ENCODE measurements around the gene PDIA3. TPM values are rescaled to one million over a fixed set of nuclear protein-coding genes. Genes with fewer than 3 reads are reported as not detected.

PDIA3 gene
- total and polyA plus RNA-seq, 2 donors (not counting 3 experiments of a cell fraction or from before 2014, with no cell fraction given): 140 to 857 TPM

GRCh38 chr15:43795197-43795596, 49.0 kb downstream of the PDIA3 start:
- FAIRE-seq: no peak
- TF ChIP-seq POLR2AphosphoS5 (IDR thresholded peaks at IDR 0.05; ENCODE audit: insufficient read depth, low read depth, low read length): no peak
- no peak for TF ChIP-seq GATA2 (IDR thresholded peaks at IDR 0.05; ENCODE audit: insufficient read depth, insufficient read length, low read depth, low read length)
- no peak for TF ChIP-seq EZH2 (IDR thresholded peaks at IDR 0.05; ENCODE audit: borderline replicate concordance, low read depth, low read length, severe bottlenecking)
- TF ChIP-seq POLR2A (IDR thresholded peaks at IDR 0.05; ENCODE audit: low read depth, low read length): peak; percentile 41
- no peak for TF ChIP-seq JUN (IDR thresholded peaks at IDR 0.05; ENCODE audit: borderline replicate concordance, insufficient read depth, insufficient read length, low read depth)
- no peak for TF ChIP-seq FOS (IDR thresholded peaks at IDR 0.05; ENCODE audit: borderline replicate concordance, insufficient read depth, low read length)
- Histone ChIP-seq H3K4me3 (replicated peaks in 1 of 3; ENCODE audit: insufficient read depth in 1 of 3, low read depth in 1 of 3, low read length in 3 of 3) (no peak overlapping the region), H3K9me1 (replicated peaks; ENCODE audit: control insufficient read depth, extremely low read depth, insufficient read depth, low read length) (no peaks in the 10 kb centered on the region), H3K9me3 (replicated peaks; ENCODE audit: control insufficient read depth, insufficient read depth, low read length) (no peaks in the 10 kb centered on the region), H3K79me2 (ENCODE audit: control insufficient read depth, insufficient read depth, low read length) (peaks cover 31% of the 10 kb centered on the region), H3K9ac (replicated peaks; ENCODE audit: extremely low read depth, insufficient read depth, low read length) (no peak overlapping the region), H3K4me2 (ENCODE audit: insufficient read depth, low read length) (no peak overlapping the region), H3K27me3 (ENCODE audit: control insufficient read depth in 2 of 2, insufficient read depth in 2 of 2, low read length in 2 of 2) (no peaks in the 10 kb centered on the region), H3K4me1 (ENCODE audit: control insufficient read depth, extremely low read depth, insufficient read depth, low read length) (peaks cover 24% of the 10 kb centered on the region), H2AFZ (ENCODE audit: low read depth, low read length) (no peak overlapping the region), H3K36me3 (ENCODE audit: control insufficient read depth in 2 of 2, extremely low read depth in 1 of 2, insufficient read depth in 2 of 2, low read length in 2 of 2) (peaks cover 21 to 26% of the 10 kb centered on the region in 2 experiments), H3K27ac (ENCODE audit: insufficient read depth, low read depth, low read length) (no peak overlapping the region), H4K20me1 (replicated peaks; ENCODE audit: control insufficient read depth, extremely low read depth, insufficient read depth, low read length) (no peaks in the 10 kb centered on the region)
- no peak for DNase-seq (ENCODE audit: low read depth, low spot score)
- CTCF ChIA-PET: interaction anchor here (0.8 to 1.1 kb wide), 2 partner anchors 18 to 706 kb away, joined by 3 to 4 read pairs; partner anchors contain the start of gene ELL3
- dilution Hi-C loops (cut with MboI; ENCODE audit: extremely low pct_ligation_motif_present, low sequenced_read_pairs) (no loop called here), intact Hi-C loops (cut with micrococcal nuclease) (no loop called here)
- no TSS peak for BruUV-seq (replicated peaks)
- POLR2A ChIA-PET: no interaction called here

DNA sequence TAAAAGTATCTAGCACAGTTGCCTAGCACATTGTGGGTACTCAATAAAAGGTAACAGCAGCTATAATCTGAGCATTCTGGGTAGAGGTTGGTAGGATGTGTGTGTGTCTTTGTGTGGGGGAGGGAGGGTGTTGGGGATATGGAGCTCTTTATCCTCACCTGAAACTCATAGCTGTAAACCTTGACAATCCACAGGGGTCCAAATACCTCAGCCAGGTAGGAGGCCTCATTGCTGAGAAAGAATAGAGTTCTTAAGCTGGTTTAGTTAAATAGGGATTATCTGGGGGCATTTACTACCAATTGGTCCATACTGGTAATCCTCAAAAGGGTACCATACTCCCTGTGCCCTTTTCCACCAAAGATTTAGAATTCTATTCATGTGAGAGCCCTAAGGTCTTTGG, 49.8 kb downstream of the PDIA3 start:
- POLR2A ChIA-PET: interaction anchor here (0.6 kb wide), 1 partner anchor 37 kb away, joined by 4 read pairs; no protein-coding TSS in a partner anchor
- no TSS peak for BruUV-seq (replicated peaks)
- FAIRE-seq: no peak
- Histone ChIP-seq H3K27ac (ENCODE audit: insufficient read depth, low read depth, low read length) (no peak overlapping the region), H4K20me1 (replicated peaks; ENCODE audit: control insufficient read depth, extremely low read depth, insufficient read depth, low read length) (no peaks in the 10 kb centered on the region), H3K9ac (replicated peaks; ENCODE audit: extremely low read depth, insufficient read depth, low read length) (no peak overlapping the region), H3K27me3 (ENCODE audit: control insufficient read depth in 2 of 2, insufficient read depth in 2 of 2, low read length in 2 of 2) (no peaks in the 10 kb centered on the region), H3K4me1 (ENCODE audit: control insufficient read depth, extremely low read depth, insufficient read depth, low read length) (peaks cover 25% of the 10 kb centered on the region), H3K36me3 (ENCODE audit: control insufficient read depth in 2 of 2, extremely low read depth in 1 of 2, insufficient read depth in 2 of 2, low read length in 2 of 2) (peaks cover 21 to 26% of the 10 kb centered on the region in 2 experiments), H3K4me3 (replicated peaks in 1 of 3; ENCODE audit: insufficient read depth in 1 of 3, low read depth in 1 of 3, low read length in 3 of 3) (no peak overlapping the region), H3K4me2 (ENCODE audit: insufficient read depth, low read length) (no peak overlapping the region), H3K9me3 (replicated peaks; ENCODE audit: control insufficient read depth, insufficient read depth, low read length) (no peaks in the 10 kb centered on the region), H3K79me2 (ENCODE audit: control insufficient read depth, insufficient read depth, low read length) (peaks cover 36% of the 10 kb centered on the region), H3K9me1 (replicated peaks; ENCODE audit: control insufficient read depth, extremely low read depth, insufficient read depth, low read length) (no peaks in the 10 kb centered on the region), H2AFZ (ENCODE audit: low read depth, low read length) (no peak overlapping the region)
- CTCF ChIA-PET: no interaction called here
- dilution Hi-C loops (cut with MboI; ENCODE audit: extremely low pct_ligation_motif_present, low sequenced_read_pairs): no loop called here
- intact Hi-C loops (cut with micrococcal nuclease): no loop called here
- TF ChIP-seq POLR2A (IDR thresholded peaks at IDR 0.05; ENCODE audit: low read depth, low read length): no peak
- no peak for TF ChIP-seq CTCF (IDR thresholded peaks at IDR 0.05; ENCODE audit: extremely low read depth in 1 of 2, insufficient read depth in 1 of 2, low read depth in 1 of 2, low read length in 2 of 2)
- TF ChIP-seq, protein P1, sequence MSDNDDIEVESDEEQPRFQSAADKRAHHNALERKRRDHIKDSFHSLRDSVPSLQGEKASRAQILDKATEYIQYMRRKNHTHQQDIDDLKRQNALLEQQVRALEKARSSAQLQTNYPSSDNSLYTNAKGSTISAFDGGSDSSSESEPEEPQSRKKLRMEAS (IDR thresholded peaks at IDR 0.05; ENCODE audit: insufficient read depth, insufficient read length): no peak
- no peak for TF ChIP-seq MYC (IDR thresholded peaks at IDR 0.05; ENCODE audit: low read depth, low read length)
- no peak for TF ChIP-seq EZH2 (IDR thresholded peaks at IDR 0.05; ENCODE audit: borderline replicate concordance, low read depth, low read length, severe bottlenecking)
- TF ChIP-seq POLR2AphosphoS5 (IDR thresholded peaks at IDR 0.05; ENCODE audit: insufficient read depth, low read depth, low read length): no peak
- TF ChIP-seq JUN (IDR thresholded peaks at IDR 0.05; ENCODE audit: borderline replicate concordance, insufficient read depth, insufficient read length, low read depth): no peak
- TF ChIP-seq GATA2 (IDR thresholded peaks at IDR 0.05; ENCODE audit: insufficient read depth, insufficient read length, low read depth, low read length): no peak
- no peak for TF ChIP-seq FOS (IDR thresholded peaks at IDR 0.05; ENCODE audit: borderline replicate concordance, insufficient read depth, low read length)
- DNase-seq (ENCODE audit: low read depth, low spot score): no peak
